ENCODE results near the gene AKAP13.
A peak's percentile ranks its signal among the peaks of the same experiment; 100 is the strongest.
"Not testable (repeated sequence)": the region's sequence is repeated elsewhere in the genome, so short reads cannot be mapped to it uniquely, and the experiment has no call there.

Gene AKAP13

GRCh38 chr15:85781099-85781498, 400.7 kb downstream of the AKAP13 start:
- no peak for DNase-seq

- DNase-seq = no peak
Measured at GRCh38 chr15:85782064-85782463, 401.7 kb downstream of the AKAP13 start.

- DNase-seq = no peak
Measured at GRCh38 chr15:85785887-85786780, 405.7 kb downstream of the AKAP13 start.

- no peak for DNase-seq
Measured at GRCh38 chr15:85786781-85787114, 406.3 kb downstream of the AKAP13 start.

GRCh38 chr15:85788771-85789495, 408.5 kb downstream of the AKAP13 start:
- no peak for DNase-seq

- no peak for DNase-seq
Measured at GRCh38 chr15:85789496-85789875, 409.1 kb downstream of the AKAP13 start.

GRCh38 chr15:85792102-85792731, 411.8 kb downstream of the AKAP13 start:
- DNase-seq = no peak

GRCh38 chr15:85792912-85793590, 412.6 kb downstream of the AKAP13 start:
- no peak for DNase-seq

GRCh38 chr15:85793641-85794597, 413.5 kb downstream of the AKAP13 start:
- peak; percentile 6 for DNase-seq

GRCh38 chr15:85794598-85795336, 414.4 kb downstream of the AKAP13 start, which contains the start of gene KLHL25:
KLHL25 (minus strand) TSS chr15:85794925; CDS start chr15:85769810, 25,115 bp downstream.
- peak; percentile 74 for DNase-seq

- DNase-seq = no peak
Measured at GRCh38 chr15:85795337-85796305, 415.2 kb downstream of the AKAP13 start.

- DNase-seq = not testable (repeated sequence)
Measured at GRCh38 chr15:85796371-85796770, 416.0 kb downstream of the AKAP13 start.
